Natural killer cell (primary cell): ENCODE data around the gene MALL. TPM values are rescaled to one million over a fixed set of nuclear protein-coding genes. Genes with fewer than 3 reads are reported as not detected.

Experiments
- ATAC-seq, 3 donors: fragments of 150-1000 bp in 2 of 3; fragments of 200-7000 bp in 1 of 3; cut with Tn5 transposase; 1 replicate in 1 of 3; 2 replicates in 2 of 3; pipeline ENCODE4 v1.10.0; 2021; ENCODE audit warnings: mild to moderate bottlenecking in 2 of 3, moderate library complexity in 2 of 3
- DNase-seq, 2 donors: peaks; one replicate each; pipeline versions ENCODE4 v3.0.0 to v3.0.0-alpha.2; 2013 to 2021; ENCODE audit warnings: mixed read lengths in 1 of 2
- H3K27ac ChIP-seq: one replicate; pipeline ENCODE4 v1.5.1; 2013; ENCODE audit warnings: mild to moderate bottlenecking, low read length
- H3K27me3 ChIP-seq: one replicate; pipeline ENCODE4 v1.6.1; 2013; ENCODE audit warnings: low read length; ENCODE audit not compliant: control insufficient read depth, insufficient read depth
- H3K36me3 ChIP-seq: one replicate; pipeline ENCODE4 v1.6.1; 2013; ENCODE audit warnings: low read length; ENCODE audit not compliant: control insufficient read depth, insufficient read depth
- H3K4me1 ChIP-seq: one replicate; pipeline ENCODE4 v1.6.1; 2013; ENCODE audit warnings: low read length; ENCODE audit not compliant: control insufficient read depth, insufficient read depth
- H3K4me3 ChIP-seq: one replicate; pipeline ENCODE4 v1.5.1; 2013; ENCODE audit warnings: low read length
- H3K9me3 ChIP-seq: one replicate; pipeline ENCODE4 v1.6.1; 2013; ENCODE audit warnings: low read length; ENCODE audit not compliant: control insufficient read depth, insufficient read depth
- H3K27ac Mint-ChIP-seq, 2 donors: one replicate each; pipeline ENCODE4 v1.8.0; 2022; ENCODE audit warnings: mild to moderate bottlenecking in 2 of 2, mixed read lengths in 2 of 2, moderate library complexity in 1 of 2
- H3K27me3 Mint-ChIP-seq, 2 donors: one replicate each; pipeline ENCODE4 v1.8.0; 2022; ENCODE audit warnings: low read depth in 2 of 2, mixed read lengths in 2 of 2
- H3K36me3 Mint-ChIP-seq: one replicate; pipeline ENCODE4 v1.8.0; 2022; ENCODE audit warnings: mixed read lengths
- H3K4me1 Mint-ChIP-seq, 2 donors: one replicate each; pipeline ENCODE4 v1.8.0; 2022; ENCODE audit warnings: mixed read lengths in 2 of 2
- H3K4me3 Mint-ChIP-seq: one replicate; pipeline ENCODE4 v1.8.0; 2022; ENCODE audit warnings: mild to moderate bottlenecking, moderate library complexity, mixed read lengths
- H3K9me3 Mint-ChIP-seq, 2 donors: one replicate each; pipeline ENCODE4 v1.8.0; 2022; ENCODE audit warnings: mixed read lengths in 2 of 2
- CTCF ChIP-seq: fragments of 200-600 bp; IDR thresholded peaks from one replicate; pipeline ENCODE4 v1.8.0; 2022; ENCODE audit warnings: antibody characterized with exemption
- WGBS: methylation state at CpG from one replicate; pipeline ENCODE4 v1.1.7; 2013; ENCODE audit warnings: missing lambda C conversion rate; ENCODE audit not compliant: insufficient coverage; 5-methylcytosine and 5-hydroxymethylcytosine counted together
- intact Hi-C: fragments of 100-400 bp; cut with micrococcal nuclease; formaldehyde crosslinking; loops from one replicate; pipeline ENCODE4 v1.14.2; 2022
- total RNA-seq, 4 donors: library from RNA; stranded (reverse); fragments of 120-200 nt in 1 of 4; gene quantifications; one replicate each; pipeline versions ENCODE4 v1.2.3 to v1.2.4, GENCODE V29; 2013 to 2022

The MALL gene
- total RNA-seq, 3 donors from 2014 or later (not counting 1 experiment from before 2014, with no cell fraction given): not detected

- no peaks in the 10 kb centered on the region for H3K9me3 ChIP-seq
- no peak for DNase-seq
- no peak overlapping the region for H3K27ac ChIP-seq
- Mint-ChIP-seq H3K27ac (no peak overlapping the region), H3K4me1 (no peaks in the 10 kb centered on the region), H3K9me3 (no peaks in the 10 kb centered on the region), H3K4me3 (no peak overlapping the region), H3K27me3 (peaks cover 21 to 65% of the 10 kb centered on the region in 2 donors), H3K36me3 (peaks cover 4% of the 10 kb centered on the region)
- H3K27me3 ChIP-seq: no peaks in the 10 kb centered on the region
- no peak overlapping the region for H3K4me3 ChIP-seq
- no peak for TF ChIP-seq CTCF
- H3K4me1 ChIP-seq: no peaks in the 10 kb centered on the region
- H3K36me3 ChIP-seq: no peaks in the 10 kb centered on the region
- intact Hi-C loops: no loop called here
- ATAC-seq: no peak
- 82% methylated on average over 3 of the region's 3 CpGs for WGBS
Observed at GRCh38 chr2:110107092-110108079, 8.2 kb downstream of the MALL start.

- Mint-ChIP-seq H3K9me3 (no peaks in the 10 kb centered on the region), H3K36me3 (no peaks in the 10 kb centered on the region), H3K4me3 (no peak overlapping the region), H3K27me3 (peaks cover 22 to 57% of the 10 kb centered on the region in 2 donors), H3K4me1 (peaks cover 0 to 4% of the 10 kb centered on the region in 2 donors), H3K27ac (no peak overlapping the region)
- intact Hi-C loops: no loop called here
- Histone ChIP-seq H3K27me3 (no peaks in the 10 kb centered on the region), H3K27ac (no peak overlapping the region), H3K4me3 (no peak overlapping the region), H3K9me3 (no peaks in the 10 kb centered on the region), H3K4me1 (no peaks in the 10 kb centered on the region), H3K36me3 (no peaks in the 10 kb centered on the region)
- DNase-seq (no peak), ATAC-seq (no peak)
- WGBS: 73% methylated on average over 6 of the region's 6 CpGs
- TF ChIP-seq CTCF: no peak
Observed at GRCh38 chr2:110106642-110107041, 9.0 kb downstream of the MALL start.

GRCh38 chr2:110105608-110106467 is 9.8 kb downstream of the MALL start:
- no peak for ATAC-seq
- DNase-seq: no peak
- H3K27ac Mint-ChIP-seq: no peak overlapping the region
- WGBS: 36% methylated on average over 5 of the region's 8 CpGs
- H3K27ac ChIP-seq: no peak overlapping the region
- H3K36me3 Mint-ChIP-seq: no peaks in the 10 kb centered on the region
- peaks cover 22 to 49% of the 10 kb centered on the region in 2 donors for H3K27me3 Mint-ChIP-seq
- no peaks in the 10 kb centered on the region for H3K4me1 ChIP-seq
- peaks cover 0 to 7% of the 10 kb centered on the region in 2 donors for H3K4me1 Mint-ChIP-seq
- H3K4me3 ChIP-seq: no peak overlapping the region
- no peaks in the 10 kb centered on the region for H3K9me3 Mint-ChIP-seq
- no peak overlapping the region for H3K4me3 Mint-ChIP-seq
- no peaks in the 10 kb centered on the region for H3K9me3 ChIP-seq
- no peaks in the 10 kb centered on the region for H3K36me3 ChIP-seq
- H3K27me3 ChIP-seq: no peaks in the 10 kb centered on the region
- intact Hi-C loops: no loop called here
- TF ChIP-seq CTCF: no peak
